Smooth muscle cell (in vitro differentiated cells): Measurements from ENCODE around the gene TMTC2. TPM values are rescaled to one million over a fixed set of nuclear protein-coding genes. Genes with fewer than 3 reads are reported as not detected.

Source experiments
- DNase-seq: peaks from one replicate; lab custom pipeline; 2025; ENCODE audit not compliant: unreplicated experiment; lab: John Stamatoyannopoulos, UW
- H2AFZ ChIP-seq: fragments of 200-600 bp; sonication (generic); 2 replicates; pipeline ENCODE4 v1.6.0; 2016; ENCODE audit warnings: antibody characterized with exemption, low read depth, mild to moderate bottlenecking
- H3F3A ChIP-seq: fragments of 200-600 bp; sonication (generic); 2 replicates; pipeline ENCODE4 v1.6.0; 2017; ENCODE audit warnings: antibody characterized with exemption, low read depth
- H3K27ac ChIP-seq: fragments of 200-600 bp; sonication (generic); 2 replicates; pipeline ENCODE4 v1.5.1; 2016; ENCODE audit warnings: low read depth, mild to moderate bottlenecking
- H3K27me3 ChIP-seq: fragments of 200-600 bp; sonication (generic); 2 replicates; pipeline ENCODE4 v1.6.1; 2016; ENCODE audit warnings: low read depth, mild to moderate bottlenecking
- H3K36me3 ChIP-seq: fragments of 200-600 bp; sonication (generic); 2 replicates; pipeline ENCODE4 v1.5.1; 2016; ENCODE audit warnings: low read depth
- H3K4me1 ChIP-seq: fragments of 200-600 bp; sonication (generic); 2 replicates; pipeline ENCODE4 v1.5.1; 2016; ENCODE audit warnings: low read depth
- H3K4me2 ChIP-seq: fragments of 200-600 bp; sonication (generic); 2 replicates; pipeline ENCODE4 v1.6.0; 2016; ENCODE audit warnings: mild to moderate bottlenecking
- H3K4me3 ChIP-seq: fragments of 200-600 bp; sonication (generic); 2 replicates; pipeline ENCODE4 v1.5.1; 2016; ENCODE audit warnings: mild to moderate bottlenecking
- H3K79me2 ChIP-seq: fragments of 200-600 bp; sonication (generic); 2 replicates; pipeline ENCODE4 v1.6.0; 2016; ENCODE audit warnings: low read depth, mild to moderate bottlenecking
- H3K9ac ChIP-seq: fragments of 200-600 bp; sonication (generic); 2 replicates; pipeline ENCODE4 v1.6.0; 2016; ENCODE audit warnings: low read depth
- H3K9me3 ChIP-seq: fragments of 200-600 bp; sonication (generic); replicated peaks from 2 replicates; pipeline ENCODE4 v1.5.1; 2016; ENCODE audit warnings: low read depth
- H4K20me1 ChIP-seq: fragments of 200-600 bp; sonication (generic); 2 replicates; pipeline ENCODE4 v1.6.0; 2016; ENCODE audit warnings: low read depth
- CTCF ChIP-seq: fragments of 200-600 bp; sonication (generic); IDR thresholded peaks from 2 replicates; pipeline ENCODE4 v1.5.1; 2017; ENCODE audit warnings: borderline replicate concordance, mild to moderate bottlenecking, antibody characterized with exemption; ENCODE audit not compliant: insufficient read depth, poor library complexity, severe bottlenecking
- WGBS: methylation state at CpG from one replicate; pipeline ENCODE4 v1.1.7; 2016; ENCODE audit warnings: low lambda C conversion rate; 5-methylcytosine and 5-hydroxymethylcytosine counted together
- polyA plus RNA-seq: library from polyadenylated mRNA; unstranded; fragments of >200 nt; fragmentation: Nextera tagmentation; extraction: Ambion mirVana; gene quantifications from 2 replicates; pipeline ENCODE4 v1.2.1, GENCODE V29; 2016
- total RNA-seq: library from RNA; depleted of rRNA; stranded (reverse); fragments of >200 nt; gene quantifications from 2 replicates; pipeline ENCODE4 v1.2.3, GENCODE V29; 2014

TMTC2 gene
- total and polyA plus RNA-seq, 2 experiments from 2014 or later = 0.71 to 10.6 TPM

- TF ChIP-seq CTCF = no peak
- no peaks in the 10 kb centered on the region for H3K36me3 ChIP-seq
- H4K20me1 ChIP-seq = no peaks in the 10 kb centered on the region
- WGBS = 87% methylated on average over 3 of the region's 3 CpGs
- no peak overlapping the region for H3K9ac ChIP-seq
- no peak overlapping the region for H3K4me3 ChIP-seq
- H3K4me2 ChIP-seq = no peak overlapping the region
- no peaks in the 10 kb centered on the region for H3K79me2 ChIP-seq
- no peak for DNase-seq
- H3K27ac ChIP-seq = no peak overlapping the region
- no peak overlapping the region for H2AFZ ChIP-seq
- H3F3A ChIP-seq = no peaks in the 10 kb centered on the region
- no peaks in the 10 kb centered on the region for H3K9me3 ChIP-seq
- H3K4me1 ChIP-seq = peaks cover 4% of the 10 kb centered on the region
- H3K27me3 ChIP-seq = no peaks in the 10 kb centered on the region
Measured at GRCh38 chr12:82968631-82969367, 282.1 kb downstream of the TMTC2 start.

- Histone ChIP-seq H3K4me3 (no peak overlapping the region), H4K20me1 (no peaks in the 10 kb centered on the region), H3F3A (no peaks in the 10 kb centered on the region), H3K36me3 (no peaks in the 10 kb centered on the region), H3K9ac (no peak overlapping the region), H3K4me1 (no peaks in the 10 kb centered on the region), H3K4me2 (no peak overlapping the region), H3K27ac (no peak overlapping the region), H2AFZ (no peak overlapping the region), H3K79me2 (no peaks in the 10 kb centered on the region), H3K9me3 (no peaks in the 10 kb centered on the region), H3K27me3 (no peaks in the 10 kb centered on the region)
- 96% methylated on average over 3 of the region's 3 CpGs for WGBS
- TF ChIP-seq CTCF = no peak
- DNase-seq = no peak
Measured at GRCh38 chr12:82970614-82971013, 283.9 kb downstream of the TMTC2 start.

- no peak overlapping the region for H3K4me2 ChIP-seq
- H4K20me1 ChIP-seq = no peaks in the 10 kb centered on the region
- no peaks in the 10 kb centered on the region for H3K36me3 ChIP-seq
- H3F3A ChIP-seq = no peaks in the 10 kb centered on the region
- no peak overlapping the region for H3K4me3 ChIP-seq
- no peak overlapping the region for H2AFZ ChIP-seq
- DNase-seq = no peak
- no peaks in the 10 kb centered on the region for H3K4me1 ChIP-seq
- H3K27ac ChIP-seq = no peak overlapping the region
- no peaks in the 10 kb centered on the region for H3K9me3 ChIP-seq
- no peaks in the 10 kb centered on the region for H3K79me2 ChIP-seq
- H3K9ac ChIP-seq = no peak overlapping the region
- H3K27me3 ChIP-seq = no peaks in the 10 kb centered on the region
- no peak for TF ChIP-seq CTCF
- WGBS = 73% methylated on average over 4 of the region's 4 CpGs
Measured at GRCh38 chr12:82971584-82971983, 284.9 kb downstream of the TMTC2 start.

GRCh38 chr12:82972624-82973023 is 285.9 kb downstream of the TMTC2 start:
- Histone ChIP-seq H2AFZ (no peak overlapping the region), H4K20me1 (no peaks in the 10 kb centered on the region), H3K27me3 (no peaks in the 10 kb centered on the region), H3K4me2 (no peak overlapping the region), H3K9ac (no peak overlapping the region), H3K79me2 (no peaks in the 10 kb centered on the region), H3K36me3 (no peaks in the 10 kb centered on the region), H3K27ac (no peak overlapping the region), H3K9me3 (no peaks in the 10 kb centered on the region), H3F3A (no peaks in the 10 kb centered on the region), H3K4me1 (no peaks in the 10 kb centered on the region), H3K4me3 (no peak overlapping the region)
- no peak for DNase-seq
- TF ChIP-seq CTCF = no peak
- 89% methylated on average over 3 of the region's 3 CpGs for WGBS
